RPMI8226 (cell line): ENCODE data around the gene BLTP3B.

Source experiments
- DNase-seq: peaks from one replicate; pipeline ENCODE4 v3.0.0-alpha.2; 2015

Gene BLTP3B

DNA sequence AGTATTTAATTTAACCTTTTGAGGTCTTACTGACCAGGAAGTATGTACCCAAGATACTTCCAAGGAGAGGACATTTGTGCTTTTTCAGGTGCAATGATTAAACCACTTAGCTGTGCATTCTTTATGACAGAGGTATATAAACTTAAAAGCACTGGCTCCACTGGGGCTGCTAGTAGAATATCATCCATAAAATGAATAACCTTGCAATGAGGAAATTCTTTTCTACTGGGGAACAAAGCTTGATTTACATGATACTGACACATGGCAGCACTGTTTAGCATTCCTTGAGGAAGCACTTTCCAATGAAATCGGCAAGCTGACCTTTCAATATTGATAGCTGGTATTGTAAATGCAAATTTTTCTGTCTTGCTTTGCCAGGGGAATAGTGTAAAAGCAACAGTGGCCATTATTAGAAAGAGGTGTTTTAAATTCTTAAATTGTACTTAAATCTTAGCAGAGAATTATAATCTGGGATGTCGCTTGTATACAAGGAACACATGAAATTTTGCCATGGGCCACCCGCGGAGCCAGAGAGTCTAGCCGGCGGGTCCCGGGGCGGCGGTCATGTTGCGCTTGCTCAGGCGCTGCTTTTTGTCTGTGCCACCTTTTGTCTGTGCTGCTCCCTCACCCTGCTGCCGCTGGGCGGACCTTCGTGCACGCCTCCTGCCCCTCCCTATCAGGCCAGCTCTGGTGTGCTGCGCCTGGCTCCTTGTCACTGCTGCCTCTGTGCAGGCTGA lies 20.9 kb upstream of the BLTP3B start:
- peak; percentile 75 for DNase-seq

DNA sequence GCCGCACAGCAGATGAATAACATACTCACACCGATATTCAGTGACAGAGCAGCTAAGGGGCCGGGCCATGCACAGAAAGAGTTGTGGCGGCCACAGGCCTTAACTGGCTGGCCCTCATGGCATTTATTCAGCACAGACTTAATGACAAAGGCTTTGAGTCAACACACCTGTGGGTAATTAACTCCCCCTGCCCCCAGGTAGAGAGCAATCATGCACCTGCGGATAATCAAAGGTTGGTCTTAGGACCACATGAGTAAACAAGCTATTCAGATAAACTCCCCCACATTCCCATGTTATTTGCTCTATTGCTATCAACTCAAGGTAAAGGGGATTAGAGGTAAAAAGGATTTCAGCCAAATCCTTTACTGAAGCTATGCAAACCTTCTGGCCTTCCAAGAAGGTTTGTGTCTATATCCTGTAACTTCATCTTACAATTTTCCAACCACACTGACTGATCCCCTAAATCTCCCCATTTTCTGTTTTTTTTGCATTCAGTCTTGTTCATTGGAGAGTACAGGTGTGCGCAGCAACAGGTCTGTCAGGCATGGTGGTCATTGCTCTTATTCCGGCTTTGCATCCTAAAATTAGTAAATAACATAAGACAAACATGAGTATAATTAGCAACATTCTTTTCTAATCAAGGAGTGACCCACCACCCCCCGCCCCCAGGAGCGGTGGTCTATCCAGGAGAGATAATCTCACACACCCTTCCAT lies 16.9 kb upstream of the BLTP3B start:
- DNase-seq: no peak

DNA sequence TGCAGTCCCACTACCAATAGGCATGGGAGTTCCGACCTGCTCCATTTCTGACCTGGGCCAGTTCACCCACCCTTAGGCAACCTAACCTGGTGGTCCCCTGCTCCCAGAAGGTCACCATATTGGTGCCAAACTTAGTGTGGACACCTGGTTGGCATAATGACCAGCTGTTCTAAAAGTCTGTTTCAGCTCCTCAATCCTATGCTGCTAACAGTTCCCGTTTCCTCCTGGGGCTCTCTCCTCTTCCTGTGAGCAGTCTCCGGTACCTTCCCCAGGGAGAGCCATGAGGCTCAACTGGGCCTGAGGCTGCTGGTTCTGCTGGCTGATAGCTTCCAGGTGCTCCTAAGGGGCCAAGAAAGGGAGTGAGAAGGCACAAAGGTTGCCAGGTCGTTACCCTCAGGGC lies 15.9 kb upstream of the BLTP3B start:
- DNase-seq: no peak

DNA sequence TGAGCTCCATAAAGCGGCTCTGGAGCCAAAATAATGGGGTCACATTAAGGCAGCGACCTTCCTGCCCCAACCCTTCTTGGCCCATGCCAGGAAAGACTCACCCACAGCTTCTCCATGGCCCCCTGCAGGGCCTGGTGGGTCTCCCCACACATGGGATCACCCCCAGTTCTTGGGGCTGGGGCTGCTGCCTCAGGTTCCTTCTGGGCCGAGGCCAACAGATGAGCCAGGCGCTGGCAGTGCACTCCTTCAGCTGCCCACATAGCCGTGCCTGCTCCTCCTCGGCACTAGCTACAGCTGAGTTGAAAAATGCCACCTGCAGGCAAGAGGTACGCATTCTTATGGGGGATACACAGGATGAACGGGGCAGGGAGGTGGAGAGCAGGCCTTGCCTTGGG lies 14.8 kb upstream of the BLTP3B start:
- DNase-seq: no peak

DNA sequence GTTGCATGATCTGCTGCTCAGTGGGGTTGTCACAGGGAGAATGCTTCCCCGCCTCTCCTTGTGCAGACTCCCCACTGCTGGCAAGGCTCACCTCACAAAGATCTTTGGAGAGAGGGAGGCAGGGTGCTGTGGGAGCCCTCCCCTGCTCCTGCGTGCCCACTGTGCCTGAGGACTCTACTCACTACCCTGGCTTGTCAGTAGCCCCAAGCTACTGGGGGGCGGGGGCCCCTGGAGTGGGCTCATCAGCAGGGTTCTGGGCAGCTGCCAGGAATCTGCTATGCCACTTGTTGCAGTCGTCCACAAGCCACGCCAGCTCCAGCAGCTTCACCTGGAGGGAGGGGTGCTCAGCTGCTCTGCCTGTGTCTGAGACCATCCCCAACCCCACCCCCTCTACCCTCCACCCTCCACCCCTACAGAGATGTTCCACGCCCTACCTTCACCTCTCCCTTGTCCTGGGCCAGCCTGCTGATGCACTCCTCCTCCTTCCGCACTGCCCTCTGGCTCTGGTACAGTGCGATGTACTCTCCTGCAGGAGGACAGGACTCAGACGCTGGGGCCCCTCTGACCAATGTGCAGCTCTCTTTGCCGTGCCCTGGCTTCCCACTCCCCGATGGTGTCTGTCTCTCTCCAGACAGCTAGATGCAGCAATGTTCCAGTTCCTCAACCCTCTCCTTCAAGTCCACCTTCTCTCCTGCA lies 14.2 kb upstream of the BLTP3B start:
- no peak for DNase-seq

DNA sequence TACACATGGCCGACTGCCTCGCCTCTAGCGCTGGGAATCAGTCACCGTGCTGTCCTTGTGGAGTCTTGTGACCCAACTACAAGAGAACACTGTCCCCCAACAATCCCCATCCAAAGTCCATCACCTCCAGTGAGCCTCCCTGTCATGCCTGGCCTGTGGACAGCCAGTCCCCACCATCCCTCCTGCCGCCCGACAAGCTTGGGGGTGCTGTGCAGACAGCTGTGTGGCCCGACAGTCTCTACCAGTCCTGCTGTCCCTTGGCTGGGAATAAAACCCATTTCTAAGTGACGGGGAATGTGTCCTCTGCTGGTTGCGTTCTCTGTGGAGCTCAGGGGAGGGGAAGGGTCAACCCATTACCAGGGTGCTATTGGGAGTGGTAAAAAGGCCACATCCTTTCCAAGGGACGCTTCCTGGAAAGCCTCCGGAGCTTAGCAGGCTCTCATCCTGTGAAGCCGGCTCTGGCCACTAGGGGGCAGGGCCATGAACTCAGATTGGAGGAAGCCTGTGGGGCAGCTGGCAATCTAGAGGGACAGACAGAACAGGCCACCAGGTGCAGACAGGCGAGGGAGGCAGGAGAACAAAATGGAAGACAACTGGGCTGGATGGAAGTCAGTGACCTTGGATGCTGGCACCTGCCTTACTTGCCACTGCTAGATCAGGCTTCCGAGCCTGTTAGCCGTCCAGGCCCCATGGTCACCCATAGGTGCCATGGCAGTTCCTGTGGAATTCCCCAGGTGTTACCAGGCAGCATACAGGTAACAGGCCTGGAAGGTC lies 12.0 kb upstream of the BLTP3B start:
- peak; percentile 70 for DNase-seq

DNA sequence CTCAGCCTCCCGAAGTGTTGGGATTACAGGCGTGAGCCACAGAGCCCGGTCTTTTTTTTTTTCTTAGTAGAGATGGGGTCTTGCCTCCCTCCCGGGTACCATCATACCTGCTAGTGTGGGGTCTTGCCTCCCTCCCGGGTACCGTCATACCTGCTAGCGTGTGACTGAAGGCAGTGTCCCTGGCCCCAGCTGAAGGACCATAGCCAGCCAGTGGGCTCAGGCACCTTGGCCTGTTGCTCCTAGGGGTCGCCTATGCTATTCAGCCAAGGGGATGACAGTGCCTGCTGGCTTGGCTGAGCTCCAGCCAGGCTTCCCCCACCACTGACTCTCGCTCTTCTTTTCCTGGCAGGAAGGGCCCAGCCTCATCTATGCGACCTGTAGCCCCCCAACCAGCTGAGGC lies 10.5 kb upstream of the BLTP3B start:
- DNase-seq: no peak

DNA sequence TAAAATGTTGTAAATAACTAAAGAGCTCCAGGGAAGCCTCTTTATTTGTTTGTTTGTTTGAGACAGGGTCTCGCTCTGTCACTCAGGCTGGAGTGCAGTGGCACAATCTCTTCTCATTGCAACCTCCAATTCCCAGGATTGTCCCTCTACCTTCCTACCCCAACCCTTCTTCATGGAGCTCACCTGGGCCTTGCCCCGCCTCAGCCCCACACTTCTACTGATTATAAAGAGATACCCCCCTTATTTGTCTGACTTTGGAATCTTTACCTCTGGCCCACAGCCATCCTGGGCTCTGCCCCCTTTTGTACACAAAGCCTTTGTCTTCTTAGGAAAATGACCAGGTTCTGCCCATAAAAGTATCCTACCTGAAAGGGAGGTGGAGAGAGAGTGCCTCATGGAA lies 9.1 kb upstream of the BLTP3B start:
- no peak for DNase-seq

DNA sequence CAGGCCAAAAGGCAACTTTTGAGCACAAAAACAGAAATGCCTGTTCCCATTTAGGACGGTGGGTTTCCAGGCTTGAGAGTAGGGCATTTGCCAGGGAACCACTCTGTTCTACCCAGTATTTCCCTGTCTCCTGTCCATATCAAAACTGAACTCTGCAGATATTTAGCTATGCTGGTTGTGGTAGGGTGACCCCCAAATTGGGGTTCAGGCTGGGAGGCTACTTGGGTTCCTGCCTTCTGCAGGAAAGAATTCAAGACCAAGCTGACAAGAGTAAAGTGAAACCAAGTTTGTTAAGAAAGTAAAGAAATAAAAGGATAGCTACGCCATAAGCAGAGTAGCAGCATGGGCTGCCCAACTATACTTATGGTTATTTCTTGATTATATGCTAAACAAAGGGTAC lies 3.6 kb upstream of the BLTP3B start:
- DNase-seq: no peak

DNA sequence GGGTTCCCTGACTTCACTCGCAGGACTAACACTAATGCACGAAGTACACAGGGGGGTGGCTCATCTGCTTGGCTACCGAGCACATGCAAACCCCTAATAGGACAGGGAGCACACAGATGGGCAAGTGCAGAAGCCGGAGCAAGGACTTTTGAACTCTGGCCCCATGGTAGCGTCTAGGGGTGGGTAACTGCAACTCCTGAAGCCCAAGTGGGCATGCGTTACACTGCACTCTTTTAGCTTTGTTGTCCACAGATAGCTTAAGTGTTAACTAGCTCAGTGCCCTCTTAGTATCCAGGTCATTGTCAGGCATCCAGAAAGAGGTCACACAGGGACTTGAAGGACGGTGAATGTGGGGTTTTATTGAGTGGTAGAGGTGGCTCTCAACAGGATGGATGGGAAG lies 3.0 kb upstream of the BLTP3B start:
- DNase-seq: no peak

DNA sequence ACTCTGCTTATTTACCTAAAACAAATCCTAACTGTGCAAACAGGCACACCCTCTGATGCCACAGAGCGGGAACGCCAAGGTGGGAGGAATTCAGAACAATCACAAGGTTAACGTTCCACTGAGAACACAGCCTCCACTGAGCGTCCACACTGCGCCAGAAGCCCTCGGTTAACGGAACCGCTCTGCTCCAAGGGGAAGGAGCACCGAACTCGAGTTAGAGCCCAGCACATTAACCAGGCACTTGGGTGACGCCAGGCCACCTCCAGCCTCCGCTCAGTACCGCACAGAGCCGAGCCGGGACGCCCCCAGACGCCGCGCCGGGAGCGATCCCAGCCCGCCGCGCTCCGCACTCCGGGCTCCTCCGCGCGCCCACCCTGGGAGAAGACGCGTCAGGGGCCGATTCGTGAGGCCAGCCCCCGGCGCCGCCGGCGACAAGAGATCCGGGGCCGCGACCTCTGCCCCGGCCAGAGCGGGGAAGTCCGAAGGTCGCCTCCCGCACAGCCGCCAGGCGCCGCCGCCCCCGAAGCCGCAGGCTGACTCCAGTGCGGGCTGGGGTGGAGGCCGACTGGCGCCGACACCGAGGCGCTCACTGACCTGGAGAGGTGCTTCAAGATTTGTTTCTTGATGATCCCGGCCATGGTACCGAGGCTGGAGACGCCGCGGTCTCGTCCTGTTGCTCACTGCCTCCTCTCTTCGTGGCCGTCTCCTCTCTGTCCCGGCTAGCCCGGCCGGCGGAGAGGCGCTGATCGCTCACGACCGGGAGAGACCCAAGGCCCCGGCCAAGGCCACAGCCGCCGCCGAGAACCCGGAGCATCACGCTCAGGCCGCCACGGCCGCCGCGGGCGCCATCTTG lies 450 bp downstream of the BLTP3B start:
- peak; percentile 48 for DNase-seq

DNA sequence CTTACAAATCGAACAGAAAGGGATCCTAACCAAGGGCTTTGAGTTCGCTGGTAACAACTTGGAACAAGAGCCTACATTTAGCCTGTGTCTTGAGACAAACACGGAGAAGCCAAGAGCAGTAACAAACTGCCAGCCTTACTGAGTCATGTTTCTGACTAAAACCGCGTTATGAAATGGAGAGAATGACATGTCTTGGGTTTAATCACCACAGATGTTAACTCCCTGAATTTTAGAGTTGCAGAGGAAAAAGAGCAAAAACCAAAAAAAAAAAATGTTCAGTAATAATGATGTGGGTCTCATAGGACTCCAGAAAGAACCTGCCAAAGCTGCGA lies 1.0 kb downstream of the BLTP3B start:
- peak; percentile 27 for DNase-seq

DNA sequence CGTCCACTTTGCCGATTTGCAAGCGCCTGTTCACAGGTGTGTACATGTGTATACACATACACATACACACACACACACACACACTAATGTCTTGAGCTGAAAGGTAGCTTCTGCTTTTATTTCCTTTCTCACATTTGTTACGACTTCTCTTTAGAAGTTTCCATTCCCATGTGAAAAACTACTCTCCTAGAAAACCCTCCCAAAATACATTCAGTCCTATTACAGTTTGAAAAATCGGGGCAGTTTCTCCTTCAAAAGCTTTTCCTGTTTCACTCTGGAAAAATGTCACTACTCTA lies 3.9 kb downstream of the BLTP3B start:
- DNase-seq: no peak

DNA sequence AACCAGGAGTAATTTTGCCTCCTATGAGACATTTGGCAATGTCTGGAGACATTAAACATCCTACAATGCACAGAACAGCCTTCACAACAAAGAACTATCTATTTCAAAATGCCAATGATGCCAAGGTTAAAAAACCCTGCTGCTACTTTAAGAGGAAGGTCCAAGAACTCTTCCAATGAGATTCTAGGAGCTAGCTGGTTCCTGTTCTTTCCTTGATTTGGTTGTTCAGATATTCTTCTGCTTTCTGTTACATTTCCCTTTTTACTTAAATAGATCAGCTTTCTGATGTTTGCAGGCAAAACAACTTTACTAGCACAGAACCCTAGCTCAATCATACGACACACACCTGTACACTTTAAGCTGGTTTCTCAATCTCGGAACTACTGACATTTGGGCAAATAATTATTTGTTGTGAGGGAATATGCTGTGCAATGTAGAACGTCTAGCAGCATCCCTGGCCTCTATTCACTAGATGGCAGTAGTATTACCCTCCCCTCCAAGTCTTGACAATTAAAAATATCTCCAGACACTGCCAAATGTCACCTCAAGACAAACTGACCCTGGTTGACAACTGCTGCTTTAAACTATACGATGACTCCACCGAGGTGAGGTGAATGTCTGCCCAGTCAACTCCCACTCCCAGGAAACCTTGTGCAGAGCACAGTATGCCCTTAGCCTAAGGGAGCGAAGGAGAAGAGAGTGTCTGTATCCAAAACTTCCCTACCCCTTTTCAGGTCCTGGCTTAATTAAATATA lies 4.4 kb downstream of the BLTP3B start:
- peak; percentile 34 for DNase-seq

DNA sequence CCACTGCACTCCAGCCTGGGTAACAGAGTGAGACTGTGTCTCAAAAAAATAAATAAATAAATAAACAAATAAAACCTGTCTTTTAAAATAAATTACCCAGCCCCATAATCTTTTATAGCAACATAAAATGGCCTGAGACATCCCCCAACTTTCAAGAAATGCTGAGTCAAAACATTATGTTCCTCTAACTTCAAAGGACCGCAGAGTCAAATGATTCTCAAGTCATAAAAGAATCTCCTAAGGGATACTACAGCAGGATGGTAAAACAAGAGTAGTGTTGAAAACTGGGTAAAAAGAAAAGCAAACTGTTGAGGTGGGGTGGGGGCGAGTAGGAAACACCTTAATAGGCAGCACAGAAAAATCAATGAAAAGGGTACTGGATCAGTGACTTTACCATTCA lies 9.5 kb downstream of the BLTP3B start:
- DNase-seq: no peak

DNA sequence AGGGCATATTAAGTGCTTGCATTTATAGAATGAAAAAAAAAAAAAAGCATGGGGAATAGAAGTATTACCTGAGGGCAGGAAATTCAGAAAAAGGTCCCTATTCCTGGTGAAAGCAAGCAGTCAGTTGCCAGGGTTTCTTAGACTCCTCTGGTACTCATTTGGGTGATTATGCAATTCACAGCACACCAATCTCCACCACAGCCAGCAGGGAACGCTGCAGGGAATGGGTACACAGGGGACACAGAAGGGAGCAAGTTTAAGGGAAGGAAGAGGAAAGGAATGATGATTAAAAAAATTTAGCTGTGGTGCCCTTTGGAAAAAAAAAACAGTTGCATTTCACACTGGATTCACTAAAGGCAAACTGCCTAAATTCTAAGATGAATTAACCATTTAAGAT lies 14.2 kb downstream of the BLTP3B start:
- DNase-seq: no peak

DNA sequence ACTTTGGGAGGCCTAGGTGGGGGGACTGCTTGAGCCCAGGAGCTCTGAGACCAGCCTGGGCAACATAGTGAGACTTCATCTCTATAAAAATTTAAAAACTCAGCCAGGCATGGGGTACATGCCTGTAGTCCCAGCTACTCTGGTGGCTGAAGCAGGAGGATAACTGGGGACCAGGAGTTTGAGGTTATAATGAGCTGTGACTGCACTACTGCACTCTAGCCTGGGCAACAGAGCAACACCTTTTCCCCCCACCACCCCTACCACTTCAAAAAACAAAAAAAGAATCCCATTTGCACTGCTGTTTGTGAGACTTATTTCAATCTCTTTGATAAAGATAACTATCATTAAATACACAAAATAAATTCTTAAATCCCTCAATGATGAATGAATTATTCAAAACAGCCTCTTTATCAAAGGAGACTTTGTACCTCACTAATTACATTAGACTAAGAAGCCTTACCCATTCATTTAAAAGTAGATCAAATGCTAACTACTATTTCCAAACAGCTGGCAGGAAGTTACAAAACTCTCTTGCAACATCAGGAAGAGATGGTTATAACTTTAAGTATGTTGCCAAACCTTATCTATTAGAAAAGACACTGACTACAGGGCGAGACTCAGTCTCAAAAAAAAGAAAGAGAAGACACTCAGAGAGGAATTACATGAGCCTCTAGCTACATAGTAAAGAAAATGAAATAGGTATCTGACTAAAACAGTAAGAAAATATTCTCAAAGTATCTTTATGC lies 14.7 kb downstream of the BLTP3B start:
- DNase-seq: no peak

DNA sequence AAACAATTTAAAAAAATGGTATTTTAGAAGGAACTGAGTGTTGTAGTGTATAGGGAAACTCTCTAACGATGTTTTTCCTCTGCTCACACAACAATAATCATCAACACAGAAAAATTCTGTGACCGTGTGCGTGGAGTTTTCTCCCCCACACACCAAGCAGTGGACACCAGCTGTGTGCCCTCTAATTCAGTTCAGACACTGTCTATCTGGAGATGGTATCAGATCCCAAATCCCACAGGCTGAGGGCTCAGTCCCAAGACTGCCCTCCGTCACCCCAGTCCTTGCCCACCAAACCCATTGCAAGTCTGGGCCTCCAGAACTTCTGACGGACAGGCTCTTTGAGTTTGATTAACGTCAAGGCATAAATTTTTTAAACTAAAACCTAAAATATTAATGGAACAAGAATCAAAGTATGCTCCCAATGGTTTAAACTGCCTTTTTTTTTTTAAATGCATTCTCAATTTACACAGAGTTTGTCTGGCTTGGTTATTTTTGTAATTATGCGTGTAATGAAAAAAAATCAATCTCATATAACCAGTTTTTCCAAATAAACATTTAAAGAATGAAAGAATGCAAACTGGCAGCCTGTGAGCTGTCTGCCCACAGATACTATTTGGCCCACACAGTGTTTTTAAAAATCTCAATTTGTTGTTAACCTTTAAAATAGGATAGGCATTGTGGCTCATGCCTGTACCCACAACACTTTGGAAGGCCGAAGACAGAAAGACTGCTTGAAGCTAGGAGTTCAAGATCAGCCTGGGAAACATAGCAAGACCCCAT lies 19.2 kb downstream of the BLTP3B start:
- DNase-seq: no peak

DNA sequence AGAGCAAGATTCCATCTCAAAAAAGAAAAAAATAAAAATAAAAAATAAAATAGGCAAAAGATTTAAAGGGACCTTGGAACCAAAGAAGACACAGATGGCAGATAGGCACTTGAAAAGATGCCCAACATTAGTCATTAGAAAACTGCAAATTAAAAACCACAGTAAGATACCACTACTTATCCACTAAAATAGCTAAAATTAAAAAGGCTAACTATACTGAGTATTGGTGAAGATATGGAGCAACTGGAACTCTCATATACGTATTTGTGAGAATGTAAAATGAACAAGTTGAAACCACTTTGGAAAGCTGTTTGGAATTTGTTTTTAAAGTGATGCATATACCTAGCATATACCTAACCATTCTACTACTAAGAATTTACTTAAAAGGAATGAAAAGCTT lies 22.3 kb downstream of the BLTP3B start:
- no peak for DNase-seq

DNA sequence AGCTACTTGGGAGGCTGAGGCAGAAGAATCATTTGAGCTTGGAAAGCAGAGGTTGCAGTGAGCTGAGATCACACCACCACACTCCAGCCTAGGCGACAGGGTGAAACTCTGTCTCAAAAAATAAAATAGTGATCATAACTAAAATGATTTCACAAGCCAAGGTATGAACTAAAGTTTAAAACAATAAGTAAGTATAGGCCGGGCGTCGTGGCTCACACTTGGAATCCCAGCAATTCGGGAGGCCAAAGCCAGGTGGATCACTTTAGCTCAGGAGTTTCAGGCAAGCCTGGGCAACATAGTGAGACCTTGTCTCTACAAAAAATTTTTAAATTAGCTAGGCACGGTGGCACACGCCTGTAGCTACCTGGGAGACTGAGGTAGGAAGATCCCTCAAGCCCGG lies 27.4 kb downstream of the BLTP3B start:
- DNase-seq: no peak
